Breast epithelium (tissue), 4 donors: ENCODE measurements around the gene ATP10B. TPM values are rescaled to one million over a fixed set of nuclear protein-coding genes. Genes with fewer than 3 reads are reported as not detected.
"Not testable (repeated sequence)": the region's sequence is repeated elsewhere in the genome, so short reads cannot be mapped to it uniquely, and the experiment has no call there.

ENCODE experiments used
- DNase-seq, 2 donors: peaks; one replicate each; pipeline ENCODE4 v3.0.0-alpha.2; 2019; ENCODE audit warnings: low spot score in 2 of 2
- H3K27ac ChIP-seq, 2 donors: fragments of 200-600 bp; sonication (generic) in 1 of 2; one replicate each; pipeline ENCODE4 v1.5.1; 2016 to 2019; ENCODE audit warnings: mild to moderate bottlenecking in 1 of 2
- H3K27me3 ChIP-seq, 2 donors: fragments of 200-600 bp; sonication (generic) in 1 of 2; one replicate each; pipeline versions ENCODE4 v1.5.1 to v1.6.0; 2017 to 2019; ENCODE audit warnings: control low read depth in 1 of 2, mild to moderate bottlenecking in 1 of 2
- H3K36me3 ChIP-seq: fragments of 200-600 bp; one replicate; pipeline ENCODE4 v1.5.1; 2019
- H3K4me1 ChIP-seq, 2 donors: fragments of 200-600 bp; sonication (generic); one replicate each; pipeline ENCODE4 v1.5.1; 2016 to 2019; ENCODE audit warnings: control low read depth in 1 of 2
- H3K4me3 ChIP-seq, 3 donors: fragments of 200-600 bp; sonication (generic); 1 replicate in 2 of 3; 2 replicates in 1 of 3; pipeline ENCODE4 v1.5.1; 2016 to 2019; ENCODE audit warnings: mild to moderate bottlenecking in 3 of 3, moderate library complexity in 2 of 3
- H3K9me3 ChIP-seq, 2 donors: fragments of 200-600 bp; sonication (generic) in 1 of 2; one replicate each; pipeline ENCODE4 v1.5.1; 2016 to 2019; ENCODE audit warnings: control low read depth in 1 of 2
- POLR2A ChIP-seq: fragments of 450-650 bp; IDR thresholded peaks from one replicate; pipeline ENCODE4 v1.6.1; 2016; ENCODE audit warnings: antibody characterized with exemption, mild to moderate bottlenecking, moderate library complexity
- POLR2AphosphoS5 ChIP-seq, 3 donors: sonication (generic); formaldehyde crosslinking; IDR thresholded peaks; one replicate each; pipeline ENCODE4 v1.6.1; 2017; ENCODE audit warnings: antibody characterized with exemption in 3 of 3
- intact Hi-C: fragments of 100-400 bp; cut with DNase I; formaldehyde crosslinking; loops from one replicate; pipeline ENCODE4 v1.15.1; 2023; ENCODE audit warnings: low total_unique reads
- total RNA-seq, 3 donors: library from RNA; depleted of rRNA; stranded (reverse); fragments of >200 nt; gene quantifications; one replicate each; pipeline ENCODE4 v1.1.0, GENCODE V29; 2016
- TF ChIP-seq, protein P1 (sequence below), 3 donors: fragments of 450-650 bp; IDR thresholded peaks; one replicate each; pipeline ENCODE4 v1.5.1; 2016 to 2017; ENCODE audit warnings: antibody characterized with exemption in 3 of 3, mild to moderate bottlenecking in 3 of 3, moderate library complexity in 3 of 3

ATP10B gene
- total RNA-seq, 3 donors from 2014 or later = under 0.01 to 2.9 TPM; not detected in 1

DNA sequence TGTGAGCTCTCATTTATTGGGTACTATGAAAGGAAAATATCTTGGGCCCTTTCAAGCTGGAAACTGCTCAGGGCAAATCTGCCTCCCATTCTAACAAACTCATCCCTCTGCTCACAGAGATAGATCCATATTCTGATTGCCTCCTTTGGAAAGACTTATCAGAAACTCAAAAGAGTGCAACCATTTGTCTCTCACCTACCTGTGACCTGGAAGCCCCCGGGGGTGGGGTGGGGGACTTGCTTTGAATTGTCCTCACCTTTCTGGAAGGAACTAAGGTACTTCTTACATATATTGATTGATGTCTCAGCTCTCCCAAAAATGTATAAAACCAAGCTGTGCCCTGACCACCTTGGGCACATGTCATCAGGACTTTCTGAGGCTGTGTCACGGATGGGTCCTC is 125.3 kb downstream of the ATP10B start:
- H3K4me3 ChIP-seq = no peak overlapping the region
- H3K27me3 ChIP-seq = no peaks in the 10 kb centered on the region
- DNase-seq = no peak
- no peaks in the 10 kb centered on the region for H3K4me1 ChIP-seq
- no peak for TF ChIP-seq POLR2AphosphoS5 (IDR thresholded peaks at IDR 0.05)
- TF ChIP-seq, protein P1, sequence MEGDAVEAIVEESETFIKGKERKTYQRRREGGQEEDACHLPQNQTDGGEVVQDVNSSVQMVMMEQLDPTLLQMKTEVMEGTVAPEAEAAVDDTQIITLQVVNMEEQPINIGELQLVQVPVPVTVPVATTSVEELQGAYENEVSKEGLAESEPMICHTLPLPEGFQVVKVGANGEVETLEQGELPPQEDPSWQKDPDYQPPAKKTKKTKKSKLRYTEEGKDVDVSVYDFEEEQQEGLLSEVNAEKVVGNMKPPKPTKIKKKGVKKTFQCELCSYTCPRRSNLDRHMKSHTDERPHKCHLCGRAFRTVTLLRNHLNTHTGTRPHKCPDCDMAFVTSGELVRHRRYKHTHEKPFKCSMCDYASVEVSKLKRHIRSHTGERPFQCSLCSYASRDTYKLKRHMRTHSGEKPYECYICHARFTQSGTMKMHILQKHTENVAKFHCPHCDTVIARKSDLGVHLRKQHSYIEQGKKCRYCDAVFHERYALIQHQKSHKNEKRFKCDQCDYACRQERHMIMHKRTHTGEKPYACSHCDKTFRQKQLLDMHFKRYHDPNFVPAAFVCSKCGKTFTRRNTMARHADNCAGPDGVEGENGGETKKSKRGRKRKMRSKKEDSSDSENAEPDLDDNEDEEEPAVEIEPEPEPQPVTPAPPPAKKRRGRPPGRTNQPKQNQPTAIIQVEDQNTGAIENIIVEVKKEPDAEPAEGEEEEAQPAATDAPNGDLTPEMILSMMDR (IDR thresholded peaks at IDR 0.05) = no peak
- no peak for TF ChIP-seq POLR2A
- intact Hi-C loops = no loop called here
- no peaks in the 10 kb centered on the region for H3K36me3 ChIP-seq
- no peak overlapping the region for H3K27ac ChIP-seq
- no peaks in the 10 kb centered on the region for H3K9me3 ChIP-seq

DNA sequence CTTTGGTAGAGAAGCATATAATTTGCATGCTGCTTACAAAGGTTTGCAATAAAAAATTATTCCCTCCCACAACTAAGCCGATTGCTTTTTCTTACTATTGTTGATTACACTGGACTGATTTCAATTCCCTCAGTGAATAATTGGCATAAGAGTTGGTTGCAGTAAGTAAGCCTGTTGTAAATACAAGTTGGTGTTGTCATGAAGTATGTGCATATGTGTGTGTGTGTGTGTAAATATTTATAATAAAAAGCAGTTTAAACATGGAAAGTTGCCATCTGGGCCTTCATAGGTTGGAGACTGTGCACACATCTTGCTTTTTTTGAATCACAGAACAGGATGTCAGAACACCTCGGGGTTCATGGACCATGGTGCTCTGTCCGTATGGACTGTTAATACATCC is 131.2 kb downstream of the ATP10B start:
- no peaks in the 10 kb centered on the region for H3K27me3 ChIP-seq
- H3K4me3 ChIP-seq = no peak overlapping the region
- no peak overlapping the region for H3K27ac ChIP-seq
- H3K4me1 ChIP-seq = no peaks in the 10 kb centered on the region
- DNase-seq = no peak
- no peaks in the 10 kb centered on the region for H3K9me3 ChIP-seq
- no peaks in the 10 kb centered on the region for H3K36me3 ChIP-seq
- intact Hi-C loops = no loop called here
- no peak for TF ChIP-seq POLR2AphosphoS5 (IDR thresholded peaks at IDR 0.05)
- TF ChIP-seq, protein P1 (IDR thresholded peaks at IDR 0.05) = no peak
- no peak for TF ChIP-seq POLR2A

DNA sequence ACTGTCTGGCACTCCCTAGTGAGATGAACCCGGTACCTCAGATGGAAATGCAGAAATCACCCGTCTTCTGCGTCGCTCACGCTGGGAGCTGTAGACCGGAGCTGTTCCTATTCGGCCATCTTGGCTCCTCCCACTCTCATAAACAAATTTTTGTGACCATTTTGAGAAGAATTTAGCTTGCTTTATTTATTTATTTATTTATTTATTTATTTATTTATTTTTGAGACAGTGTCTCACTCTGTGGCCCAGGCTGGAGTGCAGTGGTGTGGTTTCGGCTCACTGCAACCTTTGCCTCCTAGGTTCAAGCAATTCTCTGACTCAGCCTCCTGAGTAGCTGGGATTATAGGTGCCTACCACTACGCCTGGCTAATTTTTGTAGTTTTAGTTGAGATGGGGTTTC is 136.5 kb downstream of the ATP10B start:
- H3K27me3 ChIP-seq, H3K36me3 ChIP-seq, DNase-seq, H3K9me3 ChIP-seq, H3K4me3 ChIP-seq, H3K4me1 ChIP-seq, H3K27ac ChIP-seq, intact Hi-C loops: not testable (repeated sequence)

DNA sequence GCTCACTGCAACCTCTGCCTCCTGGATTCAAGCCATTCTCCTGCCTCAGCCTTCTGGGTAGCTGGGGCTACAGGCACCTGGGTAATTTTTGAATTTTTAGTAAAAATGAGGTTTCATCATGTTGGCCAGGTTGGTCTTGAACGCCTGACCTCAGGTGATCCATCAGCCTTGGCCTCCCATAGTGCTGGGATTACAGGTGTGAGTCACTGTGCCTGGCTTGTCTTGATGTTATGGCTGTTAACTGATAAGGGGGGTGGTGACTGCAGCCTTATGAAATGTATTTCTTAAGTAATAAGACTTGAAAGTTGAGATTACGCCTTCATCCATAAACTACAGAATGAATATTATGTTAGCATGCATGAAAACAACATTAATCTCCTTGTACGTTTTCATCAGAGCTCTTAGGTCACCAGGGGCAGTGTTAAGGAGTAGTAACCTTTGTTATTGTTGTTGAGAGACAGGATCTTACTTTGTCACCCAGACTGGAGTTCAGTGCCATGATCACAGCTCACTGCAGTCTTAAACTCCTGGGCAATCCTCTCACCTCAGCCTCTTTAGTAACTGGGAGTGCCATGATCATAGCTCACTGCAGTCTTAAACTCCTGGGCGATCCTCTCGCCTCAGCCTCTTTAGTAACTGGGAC is 148.3 kb downstream of the ATP10B start:
- TF ChIP-seq POLR2AphosphoS5 (IDR thresholded peaks at IDR 0.05) (no peak), POLR2A (no peak)
- H3K27ac ChIP-seq = no peak overlapping the region
- no peaks in the 10 kb centered on the region for H3K36me3 ChIP-seq
- no peaks in the 10 kb centered on the region for H3K4me1 ChIP-seq
- H3K4me3 ChIP-seq = no peak overlapping the region
- intact Hi-C loops = no loop called here
- H3K27me3 ChIP-seq = no peaks in the 10 kb centered on the region
- DNase-seq = no peak
- peaks cover 0 to 6% of the 10 kb centered on the region in 2 donors for H3K9me3 ChIP-seq

DNA sequence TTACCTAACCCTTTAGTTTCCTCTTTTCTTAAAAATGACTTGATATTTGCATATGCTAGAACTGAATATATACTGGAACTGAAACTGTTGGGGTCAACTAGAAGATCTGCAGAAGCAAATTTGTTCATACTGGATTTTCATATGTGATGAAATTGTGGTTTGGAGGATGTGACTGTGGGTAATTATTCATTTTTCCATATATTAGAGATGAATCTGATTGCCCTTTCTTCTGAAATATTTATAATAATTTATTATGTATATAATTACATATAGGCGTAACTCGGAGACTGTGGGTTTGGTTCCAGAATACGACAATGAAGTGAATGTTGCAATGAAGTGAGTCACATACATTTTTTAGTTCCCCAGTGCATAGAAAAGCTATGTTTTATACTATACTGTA is 149.1 kb downstream of the ATP10B start:
- Histone ChIP-seq H3K4me1 (no peaks in the 10 kb centered on the region), H3K4me3 (no peak overlapping the region), H3K27ac (no peak overlapping the region), H3K9me3 (peaks cover 0 to 6% of the 10 kb centered on the region in 2 donors), H3K27me3 (no peaks in the 10 kb centered on the region), H3K36me3 (no peaks in the 10 kb centered on the region)
- DNase-seq = no peak
- TF ChIP-seq, protein P1 (IDR thresholded peaks at IDR 0.05) = no peak
- no peak for TF ChIP-seq POLR2A
- TF ChIP-seq POLR2AphosphoS5 (IDR thresholded peaks at IDR 0.05) = no peak
- intact Hi-C loops = no loop called here

DNA sequence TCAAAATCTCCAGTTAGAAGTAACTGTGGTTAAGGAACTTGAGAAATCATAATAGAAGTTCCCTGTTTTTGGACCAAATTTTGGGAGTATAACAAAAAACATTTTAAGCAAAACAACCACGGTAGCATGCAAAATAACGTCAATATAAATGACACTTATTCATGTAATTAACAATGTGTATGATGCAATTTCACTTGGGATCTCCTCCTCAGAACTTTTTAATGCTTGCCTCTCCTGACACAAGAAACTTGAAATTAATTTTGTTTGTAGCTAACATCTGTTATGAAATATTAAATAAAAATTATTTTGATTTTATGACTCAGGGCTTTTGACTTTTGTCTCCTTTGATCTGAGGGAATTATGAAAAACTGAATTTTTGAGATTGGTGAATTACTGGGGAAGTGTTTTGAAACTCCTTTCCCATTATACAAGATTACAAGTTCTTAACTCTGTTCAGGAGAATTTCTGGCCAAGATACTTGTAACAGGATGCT is 149.7 kb downstream of the ATP10B start:
- no peaks in the 10 kb centered on the region for H3K4me1 ChIP-seq
- H3K27ac ChIP-seq = no peak overlapping the region
- no peak for TF ChIP-seq POLR2A
- TF ChIP-seq POLR2AphosphoS5 (IDR thresholded peaks at IDR 0.05) = no peak
- TF ChIP-seq, protein P1 (IDR thresholded peaks at IDR 0.05) = no peak
- no peaks in the 10 kb centered on the region for H3K27me3 ChIP-seq
- no peak for DNase-seq
- intact Hi-C loops = no loop called here
- H3K9me3 ChIP-seq = peaks cover 0 to 6% of the 10 kb centered on the region in 2 donors
- H3K36me3 ChIP-seq = no peaks in the 10 kb centered on the region
- H3K4me3 ChIP-seq = no peak overlapping the region
